GM23248 (cell line): ENCODE data around the gene ANKS1B. TPM values are rescaled to one million over a fixed set of nuclear protein-coding genes. Genes with fewer than 3 reads are reported as not detected.

ENCODE experiments used
- DNase-seq: peaks from one replicate; pipeline ENCODE4 v3.0.0-alpha.2; 2015
- H2AFZ ChIP-seq: fragments of 200-600 bp; sonication (generic); 2 replicates; pipeline ENCODE4 v1.6.1; 2016; ENCODE audit warnings: antibody characterized with exemption
- H3F3A ChIP-seq: fragments of 200-600 bp; sonication (generic); 2 replicates; pipeline ENCODE4 v1.6.1; 2016; ENCODE audit warnings: mild to moderate bottlenecking, antibody characterized with exemption, mixed run types; ENCODE audit not compliant: insufficient read depth
- H3K27ac ChIP-seq: fragments of 200-600 bp; sonication (generic); 2 replicates; pipeline ENCODE4 v1.5.1; 2016; ENCODE audit warnings: mild to moderate bottlenecking
- H3K27me3 ChIP-seq: fragments of 200-600 bp; sonication (generic); replicated peaks from 2 replicates; pipeline ENCODE4 v1.6.1; 2016; ENCODE audit warnings: mild to moderate bottlenecking; ENCODE audit not compliant: insufficient read depth
- H3K36me3 ChIP-seq: fragments of 200-600 bp; sonication (generic); 2 replicates; pipeline ENCODE4 v1.6.1; 2016; ENCODE audit warnings: low read depth, mild to moderate bottlenecking
- H3K4me1 ChIP-seq: fragments of 200-600 bp; sonication (generic); 2 replicates; pipeline ENCODE4 v1.6.1; 2016; ENCODE audit warnings: mild to moderate bottlenecking; ENCODE audit not compliant: insufficient read depth
- H3K4me2 ChIP-seq: fragments of 200-600 bp; sonication (generic); one replicate; pipeline ENCODE4 v1.6.1; 2016; ENCODE audit warnings: mild to moderate bottlenecking; ENCODE audit not compliant: unreplicated experiment
- H3K4me3 ChIP-seq: fragments of 200-600 bp; sonication (generic); 2 replicates; pipeline ENCODE4 v1.5.1; 2016; ENCODE audit warnings: mild to moderate bottlenecking
- H3K79me2 ChIP-seq: fragments of 200-600 bp; sonication (generic); 2 replicates; pipeline ENCODE4 v1.6.1; 2016; ENCODE audit warnings: mild to moderate bottlenecking; ENCODE audit not compliant: insufficient read depth
- H3K9ac ChIP-seq: fragments of 200-600 bp; sonication (generic); 2 replicates; pipeline ENCODE4 v1.6.1; 2016; ENCODE audit warnings: mild to moderate bottlenecking
- H3K9me2 ChIP-seq: fragments of 200-600 bp; sonication (generic); 2 replicates; pipeline ENCODE4 v1.6.1; 2016; ENCODE audit warnings: mixed run types, mild to moderate bottlenecking, moderate library complexity; ENCODE audit not compliant: insufficient read depth
- H3K9me3 ChIP-seq: fragments of 200-600 bp; sonication (generic); one replicate; pipeline ENCODE4 v1.6.1; 2017; ENCODE audit warnings: low read depth
- H4K20me1 ChIP-seq: fragments of 200-600 bp; sonication (generic); 2 replicates; pipeline ENCODE4 v1.6.0; 2016; ENCODE audit not compliant: insufficient read depth
- EZH2 ChIP-seq: fragments of 200-600 bp; sonication (generic); IDR thresholded peaks from 2 replicates; pipeline ENCODE4 v1.6.1; 2018; ENCODE audit warnings: antibody characterized with exemption, mild to moderate bottlenecking; ENCODE audit not compliant: insufficient read depth, poor library complexity, severe bottlenecking
- EZH2phosphoT487 ChIP-seq: fragments of 200-600 bp; sonication (generic); IDR thresholded peaks from 2 replicates; pipeline ENCODE4 v1.6.1; 2018; ENCODE audit warnings: antibody characterized with exemption, moderate library complexity, mild to moderate bottlenecking, low read depth; ENCODE audit not compliant: insufficient read depth
- WGBS, 2 experiments: methylation state at CpG; one replicate each; pipeline ENCODE4 v1.1.6; 2015 to 2017; ENCODE audit warnings: low lambda C conversion rate in 2 of 2, low coverage in 1 of 2; ENCODE audit errors: missing lambda C conversion rate in 2 of 2; 5-methylcytosine and 5-hydroxymethylcytosine counted together
- in situ Hi-C: fragments of 300-500 bp; cut with MboI; formaldehyde crosslinking; loops from 2 replicates; pipeline ENCODE4 v1.15.0; 2020
- polyA plus RNA-seq: library from polyadenylated mRNA; unstranded; fragments of >200 nt; fragmentation: Nextera tagmentation; extraction: Ambion mirVana; gene quantifications from 2 replicates; pipeline ENCODE4 v1.2.1, GENCODE V29; 2016
- total RNA-seq: library from RNA; depleted of rRNA; stranded (reverse); fragments of >200 nt; shearing (Covaris generic); gene quantifications from 2 replicates; pipeline ENCODE4 v1.2.3, GENCODE V29; 2014

The ANKS1B gene
- total and polyA plus RNA-seq, 2 experiments from 2014 or later: not detected

DNA sequence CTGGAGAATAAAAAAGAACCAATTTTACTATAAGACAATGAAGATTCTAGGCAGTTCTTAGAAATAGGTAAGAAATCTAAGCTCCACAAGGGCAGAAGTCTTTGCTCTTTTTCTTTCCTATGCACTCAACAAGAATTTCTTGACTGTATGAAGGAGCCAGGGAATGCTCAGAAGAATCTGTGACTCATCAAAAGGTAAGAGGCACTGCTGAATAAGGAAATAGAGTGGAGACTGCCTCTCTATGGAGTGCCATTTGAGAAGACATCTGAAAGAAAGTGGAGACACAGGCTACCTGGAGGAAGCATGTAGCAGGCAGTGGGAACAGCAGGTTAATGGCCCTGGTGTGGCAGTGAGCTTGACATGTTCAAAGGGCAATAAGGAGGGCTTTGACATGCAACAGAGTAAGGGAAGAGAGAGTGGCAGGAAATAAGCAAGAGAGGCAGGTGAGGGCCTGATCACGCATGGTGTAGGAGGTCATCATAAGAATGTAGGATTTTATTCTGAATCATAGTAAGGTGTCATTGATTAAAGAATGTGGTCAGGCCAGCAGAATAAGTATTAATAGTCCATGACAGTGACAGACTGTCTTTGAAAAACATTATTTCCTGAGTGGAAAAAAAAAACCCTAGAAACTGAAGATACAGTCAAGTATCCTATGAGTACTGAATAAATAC lies 783.9 kb downstream of the ANKS1B start:
- Histone ChIP-seq H3K27me3 (no peaks in the 10 kb centered on the region), H3F3A (no peaks in the 10 kb centered on the region), H4K20me1 (no peaks in the 10 kb centered on the region), H3K4me2 (no peak overlapping the region), H3K79me2 (no peaks in the 10 kb centered on the region), H3K4me1 (no peaks in the 10 kb centered on the region), H3K4me3 (no peak overlapping the region), H3K9ac (no peak overlapping the region), H3K36me3 (no peaks in the 10 kb centered on the region), H2AFZ (no peak overlapping the region), H3K9me2 (no peaks in the 10 kb centered on the region), H3K9me3 (no peaks in the 10 kb centered on the region), H3K27ac (no peak overlapping the region)
- 17 to 32% methylated on average over 1 of the region's 1 CpG for WGBS, 2 experiments
- in situ Hi-C loops: no loop called here
- no peak for DNase-seq
- TF ChIP-seq EZH2 (no peak), EZH2phosphoT487 (no peak)

DNA sequence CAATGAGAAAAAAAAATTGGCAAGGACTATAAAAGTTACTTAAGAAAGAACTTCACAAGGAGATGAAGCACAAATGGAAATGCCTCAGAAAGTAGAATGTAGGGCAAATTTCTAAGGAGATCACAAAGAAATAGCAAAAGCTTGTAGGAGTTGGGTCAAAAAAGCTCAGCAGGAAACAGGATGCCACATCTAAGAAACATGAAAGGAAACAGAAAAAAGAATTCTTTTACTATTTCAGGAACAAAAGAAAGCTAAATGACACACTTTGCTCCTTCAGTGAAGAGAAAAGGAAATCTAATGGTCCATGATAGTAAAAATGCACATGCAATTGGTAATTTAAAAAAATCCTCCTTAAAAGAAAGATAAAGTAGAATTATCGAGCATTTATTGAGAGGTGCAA lies 789.3 kb downstream of the ANKS1B start:
- Histone ChIP-seq H3K9ac (no peak overlapping the region), H3K4me2 (no peak overlapping the region), H2AFZ (no peak overlapping the region), H3K4me3 (no peak overlapping the region), H3K36me3 (no peaks in the 10 kb centered on the region), H3K27ac (no peak overlapping the region), H3K9me2 (no peaks in the 10 kb centered on the region), H4K20me1 (no peaks in the 10 kb centered on the region), H3K79me2 (no peaks in the 10 kb centered on the region), H3K9me3 (peaks cover 2% of the 10 kb centered on the region), H3K27me3 (no peaks in the 10 kb centered on the region), H3F3A (no peaks in the 10 kb centered on the region), H3K4me1 (no peaks in the 10 kb centered on the region)
- no peak for TF ChIP-seq EZH2phosphoT487
- no peak for TF ChIP-seq EZH2
- in situ Hi-C loops: no loop called here
- WGBS, 2 experiments: 36 to 43% methylated on average over 1 of the region's 1 CpG
- DNase-seq: no peak

DNA sequence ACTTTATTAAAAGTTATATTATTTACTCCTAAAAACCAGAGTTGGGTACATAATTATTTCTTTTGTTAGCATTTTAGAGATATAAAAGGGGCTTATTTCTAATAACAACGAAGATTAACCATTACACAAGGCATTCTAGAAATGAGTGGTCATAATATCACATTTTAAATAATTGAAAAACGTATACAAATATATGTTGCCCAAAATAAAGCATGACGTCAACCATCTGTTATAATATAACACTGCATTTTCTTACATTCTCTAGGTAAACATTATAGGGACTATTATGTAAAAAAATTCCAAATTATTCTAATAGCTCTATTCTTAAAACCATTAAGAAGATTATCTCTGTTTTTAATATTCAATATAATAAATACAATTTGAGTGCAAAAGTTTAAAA lies 792.2 kb downstream of the ANKS1B start:
- Histone ChIP-seq H3K4me2 (no peak overlapping the region), H3K36me3 (no peaks in the 10 kb centered on the region), H3F3A (no peaks in the 10 kb centered on the region), H3K9me3 (peaks cover 2% of the 10 kb centered on the region), H3K9me2 (no peaks in the 10 kb centered on the region), H3K79me2 (no peaks in the 10 kb centered on the region), H3K27me3 (no peaks in the 10 kb centered on the region), H3K4me3 (no peak overlapping the region), H2AFZ (no peak overlapping the region), H4K20me1 (no peaks in the 10 kb centered on the region), H3K27ac (no peak overlapping the region), H3K4me1 (no peaks in the 10 kb centered on the region), H3K9ac (no peak overlapping the region)
- in situ Hi-C loops: no loop called here
- 26 to 27% methylated on average over 3 of the region's 3 CpGs for WGBS, 2 experiments
- DNase-seq: no peak
- no peak for TF ChIP-seq EZH2phosphoT487
- no peak for TF ChIP-seq EZH2

DNA sequence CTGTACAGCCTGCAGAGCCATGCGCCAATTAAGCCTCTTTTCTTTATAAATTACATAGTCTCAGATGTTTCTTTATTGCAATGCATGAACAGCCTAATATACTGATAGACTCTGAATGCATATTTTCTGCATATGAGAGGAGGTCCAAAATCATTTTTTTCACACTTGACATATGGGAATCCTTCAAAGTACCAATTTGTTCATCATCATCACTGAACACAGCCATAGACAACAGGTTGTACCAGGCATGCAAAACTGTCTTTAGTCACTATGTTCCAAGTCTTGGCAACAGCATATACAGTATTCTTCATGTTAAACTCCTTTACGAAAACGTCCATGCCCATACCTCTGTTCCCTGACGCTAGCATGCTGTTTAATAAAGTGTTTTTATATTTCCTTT lies 807.9 kb downstream of the ANKS1B start:
- no peaks in the 10 kb centered on the region for H3K4me1 ChIP-seq
- no peaks in the 10 kb centered on the region for H3F3A ChIP-seq
- in situ Hi-C loops: no loop called here
- no peaks in the 10 kb centered on the region for H3K36me3 ChIP-seq
- no peaks in the 10 kb centered on the region for H3K27me3 ChIP-seq
- no peak overlapping the region for H3K4me3 ChIP-seq
- no peak overlapping the region for H2AFZ ChIP-seq
- WGBS, 2 experiments: 27 to 44% methylated on average over 4 of the region's 4 CpGs
- H4K20me1 ChIP-seq: no peaks in the 10 kb centered on the region
- H3K27ac ChIP-seq: no peak overlapping the region
- no peak for DNase-seq
- H3K9ac ChIP-seq: no peak overlapping the region
- H3K9me2 ChIP-seq: no peaks in the 10 kb centered on the region
- H3K79me2 ChIP-seq: no peaks in the 10 kb centered on the region
- H3K9me3 ChIP-seq: no peaks in the 10 kb centered on the region
- no peak for TF ChIP-seq EZH2phosphoT487
- no peak for TF ChIP-seq EZH2
- no peak overlapping the region for H3K4me2 ChIP-seq
